H1 (cell line): ENCODE measurements around the gene KRTAP12-4. TPM values are rescaled to one million over a fixed set of nuclear protein-coding genes. Genes with fewer than 3 reads are reported as not detected.
"Not testable (repeated sequence)": the region's sequence is repeated elsewhere in the genome, so short reads cannot be mapped to it uniquely, and the experiment has no call there.

Experiments
- CTCF ChIA-PET: fragments of 300-600 bp; sonication (Branson Sonifier 250); formaldehyde crosslinking; loops from one replicate; lab custom pipeline; 2021; ENCODE audit not compliant: partially characterized antibody; lab: Charles Lee
- POLR2A ChIA-PET: fragments of 300-600 bp; sonication (Branson Sonifier 250); formaldehyde crosslinking; loops from one replicate; lab custom pipeline; 2021; ENCODE audit warnings: inconsistent platforms; ENCODE audit not compliant: partially characterized antibody; lab: Charles Lee
- DNase-seq, 2 experiments: peaks; one replicate each; pipeline versions ENCODE4 v3.0.0 to v3.0.0-alpha.2; 2010 to 2022; ENCODE audit warnings: low spot score in 2 of 2, low read depth in 1 of 2, mixed read lengths in 1 of 2
- FAIRE-seq: peaks from 2 replicates; lab custom pipeline; 2011; peaks lifted over from hg19 to GRCh38; lab: Jason Lieb, UNC
- H2AFZ ChIP-seq: 2 replicates; pipeline ENCODE4 v1.8.1; 2012; ENCODE audit warnings: low read length, inconsistent platforms
- H2AK5ac ChIP-seq: 2 replicates; pipeline ENCODE4 v1.6.1; 2013; ENCODE audit warnings: low read depth, low read length
- H2BK120ac ChIP-seq: replicated peaks from 2 replicates; pipeline ENCODE3; 2013; ENCODE audit warnings: low read depth, low read length, inconsistent platforms
- H2BK12ac ChIP-seq: 2 replicates; pipeline ENCODE4 v1.6.1; 2013; ENCODE audit warnings: low read depth, low read length
- H2BK15ac ChIP-seq: 2 replicates; pipeline ENCODE4 v1.6.1; 2013; ENCODE audit warnings: low read length
- H2BK20ac ChIP-seq: 2 replicates; pipeline ENCODE4 v1.6.1; 2013; ENCODE audit warnings: low read length
- H2BK5ac ChIP-seq: 2 replicates; pipeline ENCODE4 v1.6.1; 2013; ENCODE audit warnings: low read depth, low read length
- H3K14ac ChIP-seq: 2 replicates; pipeline ENCODE4 v1.6.1; 2013; ENCODE audit warnings: inconsistent platforms; ENCODE audit not compliant: insufficient read length
- H3K18ac ChIP-seq: 2 replicates; pipeline ENCODE4 v1.6.1; 2013; ENCODE audit warnings: low read length; ENCODE audit errors: extremely low read depth
- H3K23ac ChIP-seq: 2 replicates; pipeline ENCODE4 v1.6.1; 2013; ENCODE audit warnings: inconsistent platforms; ENCODE audit not compliant: insufficient read length
- H3K23me2 ChIP-seq: 2 replicates; pipeline ENCODE4 v1.6.1; 2013; ENCODE audit warnings: low read depth, low read length
- H3K27ac ChIP-seq: 2 replicates; pipeline ENCODE4 v1.6.1; 2011; ENCODE audit warnings: low read depth, low read length, inconsistent platforms
- H3K27me3 ChIP-seq, 4 experiments: replicated peaks in 1 of 4; 1 replicate in 1 of 4; 2 replicates in 3 of 4; pipeline versions ENCODE4 v1.6.1 to v1.8.1; 2011 to 2013; ENCODE audit warnings: low read length in 3 of 4, mild to moderate bottlenecking in 3 of 4, inconsistent platforms in 2 of 4, mixed read lengths in 2 of 4, moderate library complexity in 1 of 4; ENCODE audit not compliant: control insufficient read depth in 3 of 4, insufficient read depth in 3 of 4; ENCODE audit errors: extremely low read depth in 1 of 4
- H3K36me3 ChIP-seq, 4 experiments: 2 replicates each; pipeline versions ENCODE4 v1.6.1 to v1.8.1; 2011 to 2013; ENCODE audit warnings: mild to moderate bottlenecking in 4 of 4, low read length in 3 of 4, moderate library complexity in 2 of 4, control low read depth in 1 of 4, inconsistent platforms in 1 of 4; ENCODE audit not compliant: insufficient read depth in 4 of 4, control insufficient read depth in 2 of 4
- H3K4ac ChIP-seq: replicated peaks from 2 replicates; pipeline ENCODE3; 2013; ENCODE audit warnings: low read length, low read depth, mixed read lengths, inconsistent platforms; ENCODE audit not compliant: insufficient read length
- H3K4me1 ChIP-seq, 4 experiments: replicated peaks in 1 of 4; 1 replicate in 1 of 4; 2 replicates in 3 of 4; pipeline versions ENCODE4 v1.6.1 to v1.8.1; 2011 to 2013; ENCODE audit warnings: low read length in 3 of 4, inconsistent platforms in 2 of 4, mixed read lengths in 1 of 4; ENCODE audit not compliant: insufficient read depth in 4 of 4, control insufficient read depth in 3 of 4
- H3K4me2 ChIP-seq, 2 experiments: 2 replicates each; pipeline versions ENCODE4 v1.6.1 to v1.8.1; 2011 to 2013; ENCODE audit warnings: low read depth in 2 of 2, low read length in 2 of 2, control low read depth in 1 of 2, inconsistent platforms in 1 of 2, mild to moderate bottlenecking in 1 of 2; ENCODE audit not compliant: insufficient read depth in 1 of 2
- H3K4me3 ChIP-seq, 4 experiments: fragments of 200-600, 300-600 bp in 1 of 4; sonication (generic), shearing (Covaris generic), sonication (Bioruptor Twin) in 1 of 4; 2 replicates each; pipeline versions ENCODE4 v1.5.1 to v1.8.1; 2011 to 2016; ENCODE audit warnings: low read length in 4 of 4, low read depth in 3 of 4, control low read depth in 2 of 4, inconsistent platforms in 2 of 4, mild to moderate bottlenecking in 2 of 4, mixed read lengths in 1 of 4, moderate library complexity in 1 of 4; ENCODE audit not compliant: insufficient read depth in 2 of 4; ENCODE audit errors: extremely low read depth in 1 of 4
- H3K56ac ChIP-seq: replicated peaks from 2 replicates; pipeline ENCODE3; 2013; ENCODE audit warnings: low read depth, mild to moderate bottlenecking, mixed read lengths, low read length, inconsistent platforms; ENCODE audit not compliant: insufficient read length
- H3K79me1 ChIP-seq: 2 replicates; pipeline ENCODE4 v1.6.1; 2013; ENCODE audit warnings: low read depth, low read length, control low read depth
- H3K79me2 ChIP-seq, 2 experiments: 2 replicates each; pipeline versions ENCODE4 v1.6.1 to v1.8.1; 2012 to 2013; ENCODE audit warnings: low read length in 2 of 2, mild to moderate bottlenecking in 2 of 2, inconsistent platforms in 1 of 2; ENCODE audit not compliant: insufficient read depth in 2 of 2, control insufficient read depth in 1 of 2
- H3K9ac ChIP-seq, 4 experiments: replicated peaks in 1 of 4; 1 replicate in 1 of 4; 2 replicates in 3 of 4; pipeline versions ENCODE4 v1.6.1 to v1.8.1; 2011 to 2013; ENCODE audit warnings: low read depth in 3 of 4, low read length in 3 of 4, control low read depth in 2 of 4, mild to moderate bottlenecking in 2 of 4, moderate library complexity in 2 of 4, inconsistent platforms in 1 of 4; ENCODE audit errors: extremely low read depth in 1 of 4
- H3K9me3 ChIP-seq, 2 experiments: 2 replicates each; pipeline versions ENCODE4 v1.6.1 to v1.8.1; 2012 to 2013; ENCODE audit warnings: mild to moderate bottlenecking in 2 of 2, moderate library complexity in 2 of 2, control low read depth in 1 of 2, inconsistent platforms in 1 of 2, low read depth in 1 of 2, low read length in 1 of 2, mixed read lengths in 1 of 2; ENCODE audit not compliant: insufficient read depth in 2 of 2
- H4K20me1 ChIP-seq, 2 experiments: replicated peaks in 1 of 2; 2 replicates each; pipeline versions ENCODE3 to v1.8.1; 2011 to 2013; ENCODE audit warnings: inconsistent platforms in 2 of 2, low read length in 2 of 2, mild to moderate bottlenecking in 1 of 2; ENCODE audit not compliant: insufficient read depth in 2 of 2, control insufficient read depth in 1 of 2
- H4K5ac ChIP-seq: 2 replicates; pipeline ENCODE4 v1.6.1; 2013; ENCODE audit warnings: low read length, low read depth, mixed read lengths, inconsistent platforms; ENCODE audit not compliant: insufficient read length
- H4K8ac ChIP-seq: 2 replicates; pipeline ENCODE4 v1.8.0; 2013; ENCODE audit warnings: mild to moderate bottlenecking, moderate library complexity, low read length, inconsistent platforms; ENCODE audit not compliant: insufficient read depth; ENCODE audit errors: extremely low read depth
- H4K91ac ChIP-seq: replicated peaks from 2 replicates; pipeline ENCODE3; 2013; ENCODE audit warnings: low read length, mixed read lengths, inconsistent platforms; ENCODE audit not compliant: insufficient read length
- KDM1A ChIP-seq: fragments of 200-600, 300-600 bp; sonication (generic); IDR thresholded peaks from 2 replicates; pipeline ENCODE4 v1.7.1; 2016; ENCODE audit warnings: mild to moderate bottlenecking, low read length, borderline replicate concordance
- WGBS, 2 experiments: shearing (Covaris generic) in 1 of 2; methylation state at CpG; one replicate each; pipeline versions ENCODE4 v1.1.6 to v1.1.7; 2013 to 2015; ENCODE audit warnings: low lambda C conversion rate in 2 of 2, mixed read lengths in 2 of 2, inconsistent platforms in 1 of 2, low coverage in 1 of 2, missing lambda C conversion rate in 1 of 2; ENCODE audit not compliant: insufficient replicate concordance in 2 of 2, insufficient coverage in 1 of 2, insufficient read length in 1 of 2; ENCODE audit errors: extremely low coverage in 1 of 2, missing lambda C conversion rate in 1 of 2; 5-methylcytosine and 5-hydroxymethylcytosine counted together
- polyA plus RNA-seq, 7 experiments: library from polyadenylated mRNA; depleted of rRNA in 3 of 7; stranded (reverse) in 5 of 7; unstranded in 2 of 7; fragments of >200 nt in 5 of 7; fragments of 200-250 nt in 2 of 7; gene quantifications; 1 replicate in 5 of 7; 2 replicates in 1 of 7; 4 replicates in 1 of 7; pipeline versions ENCODE4 v1.2.1 to v1.2.3, GENCODE V29; 2011 to 2013; ENCODE audit warnings: missing spikeins in 2 of 7, mixed read lengths in 2 of 7
- total RNA-seq: library from RNA; stranded (reverse); fragmentation: NEBNext Ultra II Directional; extraction: Animal tissue kit (Norgen Biotek cat#: 25700); gene quantifications from 2 replicates; pipeline ENCODE4 v1.2.1, GENCODE V29; 2021

KRTAP12-4 gene
- total and polyA plus RNA-seq, 2 of the 8 experiments (the other 6 are each of a cell fraction or from before 2014, with no cell fraction given), result not detected

GRCh38 chr21:44627181-44627822, 27.2 kb downstream of the KRTAP12-4 start:
- not testable (repeated sequence) for H2BK15ac ChIP-seq, FAIRE-seq, H4K91ac ChIP-seq, H3K4ac ChIP-seq, H3K4me3 ChIP-seq, H2BK120ac ChIP-seq, H2BK12ac ChIP-seq, H2AFZ ChIP-seq, H4K20me1 ChIP-seq, H4K8ac ChIP-seq, H3K79me1 ChIP-seq, H2AK5ac ChIP-seq, H3K14ac ChIP-seq, H3K18ac ChIP-seq, H4K5ac ChIP-seq
- peak in 1 of 2 experiments; percentile 42 for DNase-seq
- CTCF ChIA-PET, result interaction anchor here (0.6 to 2.5 kb wide), 6 partner anchors 8 to 395 kb away, joined by 3 to 9 read pairs (median 3); no protein-coding TSS in a partner anchor
- WGBS, 2 experiments, result 83% methylated on average over 15 of the region's 20 CpGs; no CpG with 5 or more reads in 1 of the 2 experiments
- peaks cover 16% of the 10 kb centered on the region in 2 experiments for H3K9me3 ChIP-seq
- TF ChIP-seq KDM1A, result 0 out of 2 replicates have a peak, but pooled peaks have one; percentile 13
- TF ChIP-seq, all 59 proteins: peak for 1; not testable (repeated sequence) for 58
- H3K23ac ChIP-seq, H3K23me2 ChIP-seq, H3K9ac ChIP-seq, H2BK20ac ChIP-seq, H3K4me2 ChIP-seq, POLR2A ChIA-PET, H3K56ac ChIP-seq, H3K4me1 ChIP-seq, H3K79me2 ChIP-seq, H2BK5ac ChIP-seq, H3K27me3 ChIP-seq, H3K36me3 ChIP-seq, H3K27ac ChIP-seq: not testable (repeated sequence)
